HG03175 (cell line): Measurements from ENCODE around the gene LRRC17.

ENCODE experiments used
- ATAC-seq: cut with Tn5 transposase; IDR thresholded peaks from one replicate; pipeline ENCODE4 v1.9.1; 2021; ENCODE audit warnings: mild to moderate bottlenecking, moderate library complexity; ENCODE audit not compliant: unreplicated experiment

LRRC17 gene, protein sequence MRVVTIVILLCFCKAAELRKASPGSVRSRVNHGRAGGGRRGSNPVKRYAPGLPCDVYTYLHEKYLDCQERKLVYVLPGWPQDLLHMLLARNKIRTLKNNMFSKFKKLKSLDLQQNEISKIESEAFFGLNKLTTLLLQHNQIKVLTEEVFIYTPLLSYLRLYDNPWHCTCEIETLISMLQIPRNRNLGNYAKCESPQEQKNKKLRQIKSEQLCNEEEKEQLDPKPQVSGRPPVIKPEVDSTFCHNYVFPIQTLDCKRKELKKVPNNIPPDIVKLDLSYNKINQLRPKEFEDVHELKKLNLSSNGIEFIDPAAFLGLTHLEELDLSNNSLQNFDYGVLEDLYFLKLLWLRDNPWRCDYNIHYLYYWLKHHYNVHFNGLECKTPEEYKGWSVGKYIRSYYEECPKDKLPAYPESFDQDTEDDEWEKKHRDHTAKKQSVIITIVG

DNA sequence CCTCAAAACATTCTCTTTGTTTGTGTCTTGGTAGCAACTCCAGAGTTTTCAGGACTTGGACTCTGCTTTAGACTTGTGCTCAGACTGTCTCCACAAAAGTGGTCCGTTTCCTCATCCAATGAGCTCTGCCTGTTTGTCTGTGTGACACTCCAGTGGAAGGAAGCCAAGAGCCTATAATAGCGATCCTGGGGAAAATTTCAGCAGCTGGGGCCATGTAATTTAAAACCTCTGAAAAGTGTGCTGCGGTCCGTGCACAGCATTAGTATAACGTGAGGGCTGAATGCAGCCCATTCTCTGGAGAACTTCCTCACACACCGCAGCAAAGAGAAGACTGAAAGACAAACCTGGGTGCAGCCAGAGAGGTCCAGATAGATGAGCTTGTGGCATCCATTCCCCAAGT, at the start of gene LRRC17:
TSS of gene LRRC17 (plus strand) at position 259 of the 400 bp plus-strand sequence. CDS start 20,914 bp downstream, outside the sequence.
- no peak for ATAC-seq

DNA sequence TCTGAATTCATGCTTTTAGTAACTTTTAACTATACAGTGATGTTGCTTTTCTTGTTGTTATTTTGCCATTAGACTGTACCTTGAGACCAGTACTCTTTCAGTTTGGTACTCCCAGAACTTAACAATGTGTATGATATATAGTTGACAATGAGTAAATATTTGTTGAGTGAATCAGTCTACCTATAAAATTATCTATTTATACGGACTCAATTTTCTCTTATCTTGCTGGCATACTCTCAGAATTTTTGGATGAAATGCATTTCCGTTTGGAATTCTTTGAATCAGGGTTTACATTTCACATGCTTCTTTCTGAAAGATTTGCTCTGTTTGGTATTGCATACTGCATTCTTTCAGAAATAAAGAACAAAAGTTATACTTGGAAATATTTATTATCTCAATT, 47.8 kb upstream of the LRRC17 start:
- ATAC-seq: no peak

DNA sequence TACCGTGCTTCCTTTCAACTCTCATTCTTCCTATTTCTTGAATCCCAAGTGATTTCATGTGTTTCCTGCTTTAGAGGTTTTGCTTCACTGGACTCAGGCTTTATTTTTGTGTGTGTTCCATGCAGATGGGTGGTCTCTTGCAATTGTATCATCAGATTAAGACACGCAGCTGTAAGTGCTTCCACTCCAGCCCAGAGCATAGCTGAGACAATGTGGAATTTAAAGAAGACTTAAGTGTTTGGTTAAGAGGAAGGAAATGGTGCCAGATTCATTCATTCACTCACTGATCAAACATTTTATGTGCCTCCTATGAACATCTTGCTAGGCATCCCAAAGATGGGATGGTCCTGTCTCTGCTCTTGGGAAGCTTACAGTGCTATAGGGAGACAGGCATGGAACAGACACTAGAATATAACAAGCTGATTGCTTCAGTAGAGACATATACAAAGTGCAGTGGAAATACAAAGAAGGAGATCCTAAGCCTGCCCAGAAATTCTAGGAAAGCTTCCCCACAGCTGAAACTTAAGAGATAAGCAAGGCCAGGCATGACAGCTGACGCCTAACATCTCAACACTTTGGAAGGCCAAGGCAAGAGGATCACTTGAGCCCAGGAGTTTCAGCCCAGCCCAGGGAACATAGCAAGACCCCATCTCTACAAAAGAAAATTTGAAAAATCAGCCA, 46.1 kb upstream of the LRRC17 start:
- no peak for ATAC-seq

DNA sequence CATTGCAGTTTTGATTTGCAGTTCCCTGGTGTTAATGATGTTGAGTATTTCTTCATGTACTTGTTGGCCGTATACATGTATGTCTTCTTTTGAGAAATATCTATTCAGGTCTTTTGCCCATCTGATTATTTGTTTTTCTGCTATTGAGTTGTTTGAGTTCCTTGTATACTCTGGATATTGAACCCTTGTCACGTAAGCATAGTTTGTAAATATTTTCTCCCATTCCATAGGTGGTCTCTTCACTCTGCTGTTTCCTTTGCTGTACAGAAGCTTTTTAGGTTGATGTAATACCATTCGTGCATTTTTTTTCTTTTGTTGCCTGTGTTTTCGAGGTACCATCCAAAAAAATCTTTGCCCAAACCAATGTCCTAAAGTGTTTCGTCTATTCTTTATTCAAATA, 43.6 kb upstream of the LRRC17 start:
- no peak for ATAC-seq

DNA sequence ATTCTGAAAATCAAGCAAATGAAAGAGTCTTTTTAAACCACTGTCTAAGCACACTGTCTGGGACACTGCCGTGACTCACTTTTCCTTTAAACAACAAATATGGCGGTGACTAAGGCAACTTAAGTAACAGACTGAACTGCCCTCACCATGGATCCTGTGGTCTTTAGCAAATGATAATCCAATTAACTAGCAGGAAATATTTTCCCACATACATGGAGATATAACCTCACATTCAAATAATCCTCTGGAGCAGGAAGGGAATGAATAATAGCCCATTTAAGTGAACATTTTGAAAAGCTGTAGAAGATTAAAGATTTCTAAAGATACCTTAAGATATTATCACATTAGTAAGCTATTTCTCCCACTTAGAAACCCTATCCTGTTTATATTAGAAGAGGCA, 40.3 kb upstream of the LRRC17 start:
- ATAC-seq: no peak

DNA sequence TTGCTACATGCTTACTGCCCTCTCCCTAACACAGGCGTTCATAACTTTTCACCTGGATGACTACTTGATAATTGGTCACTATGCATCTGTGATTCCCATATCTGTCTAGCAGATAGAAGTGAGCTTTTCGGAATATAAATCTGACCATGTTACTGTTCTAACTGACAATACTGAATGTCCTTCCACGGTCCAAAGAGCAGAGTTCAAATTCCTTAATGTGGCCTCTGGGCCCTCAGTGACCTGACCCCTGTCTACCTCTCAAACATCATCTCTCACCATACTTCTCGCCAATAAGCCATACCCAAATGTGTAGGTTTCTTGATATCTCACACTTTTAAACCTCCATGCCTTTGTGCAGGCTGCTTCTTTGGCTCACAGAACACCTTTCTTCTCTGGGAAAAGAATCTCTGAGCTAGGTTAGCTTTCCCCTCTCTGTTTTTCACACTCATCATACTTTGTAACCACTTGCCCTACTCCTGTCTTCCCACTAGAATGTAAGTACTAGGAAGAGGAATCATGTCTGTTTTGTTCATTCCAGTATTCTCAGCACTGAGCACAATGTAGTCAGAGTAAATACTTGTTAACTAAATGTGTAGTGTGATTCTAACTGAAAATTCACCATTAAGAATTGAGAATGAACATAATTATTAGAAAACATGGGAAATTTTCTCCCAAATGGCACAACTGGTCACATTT, 39.2 kb upstream of the LRRC17 start:
- peak; percentile 28 for ATAC-seq

DNA sequence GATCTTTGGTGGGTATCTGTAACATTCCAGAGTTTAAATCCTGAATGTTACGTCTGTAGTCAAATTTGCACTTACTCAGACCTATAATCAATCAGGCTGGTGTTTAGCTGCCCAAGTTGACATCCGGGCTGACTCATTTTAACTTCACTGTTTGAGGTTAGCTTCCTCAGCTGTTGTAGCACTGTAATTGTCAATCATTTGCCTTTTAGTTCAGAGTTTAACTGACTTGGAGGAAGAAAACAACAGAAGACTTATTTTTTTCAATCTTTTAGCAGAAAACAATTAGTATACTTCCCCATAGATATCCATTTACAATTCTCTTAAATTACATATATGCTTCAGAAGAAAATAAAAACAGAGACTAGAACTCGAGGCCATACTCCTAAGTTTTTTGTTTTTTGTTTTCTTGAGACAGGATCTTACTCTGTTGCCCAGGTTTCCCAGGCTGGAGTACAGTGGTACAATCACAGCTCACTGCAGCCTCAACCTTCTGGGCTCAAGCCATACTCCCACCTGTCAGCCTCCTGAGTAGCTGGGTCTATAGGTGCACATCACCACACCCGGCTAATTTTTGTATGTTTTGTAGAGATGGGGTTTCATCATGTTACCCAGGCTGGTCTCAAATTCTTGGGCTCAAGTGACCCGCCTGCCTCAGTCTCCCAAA, 38.5 kb upstream of the LRRC17 start:
- peak; percentile 100 for ATAC-seq

DNA sequence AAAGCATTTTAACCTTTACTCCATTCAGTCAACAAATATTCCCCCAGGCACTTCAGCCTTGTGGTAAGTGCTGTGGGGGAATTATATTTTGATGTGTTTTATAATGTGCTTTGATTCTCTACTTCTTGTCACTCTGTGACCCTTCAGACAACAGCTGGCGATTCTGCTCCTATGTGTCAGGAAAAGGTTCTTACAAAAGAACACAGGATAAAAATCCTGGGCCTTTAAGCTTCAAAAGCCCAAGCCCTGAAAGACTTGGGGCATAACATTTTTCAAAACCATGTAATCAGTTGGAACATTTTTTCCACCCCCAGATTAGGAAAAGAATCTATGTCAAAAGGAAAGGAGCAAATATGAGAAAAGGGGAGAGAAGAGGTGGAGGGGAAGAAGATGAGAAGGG, 37.8 kb upstream of the LRRC17 start:
- ATAC-seq: no peak

DNA sequence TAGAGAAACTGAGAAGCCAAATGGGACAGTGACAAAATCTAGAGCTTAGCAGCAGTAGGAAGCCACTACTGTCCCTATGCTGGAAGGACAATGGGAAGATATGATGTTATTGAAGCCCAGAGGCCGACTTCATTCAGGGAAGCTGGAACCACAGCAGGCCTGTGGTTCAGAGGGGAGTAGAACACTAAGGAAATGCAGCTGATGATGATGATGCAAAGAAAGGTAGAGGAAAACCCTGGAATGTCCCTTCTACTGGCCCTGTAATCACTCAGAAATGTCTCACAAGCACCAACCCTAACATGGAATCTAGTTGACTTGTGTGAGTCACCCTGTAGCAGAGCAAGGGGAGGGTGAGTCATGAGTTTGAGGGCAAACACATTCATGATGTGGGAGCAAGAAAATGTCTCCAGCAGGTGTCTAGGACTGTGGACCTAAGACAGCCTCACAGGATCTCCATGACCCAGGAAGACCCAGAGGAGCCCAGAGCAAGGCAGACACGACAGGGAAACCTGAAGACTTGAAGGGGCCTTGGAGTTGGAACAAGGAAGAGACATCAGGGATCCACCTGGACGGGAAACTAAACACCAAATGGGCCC, 37.0 kb upstream of the LRRC17 start:
- ATAC-seq: no peak

DNA sequence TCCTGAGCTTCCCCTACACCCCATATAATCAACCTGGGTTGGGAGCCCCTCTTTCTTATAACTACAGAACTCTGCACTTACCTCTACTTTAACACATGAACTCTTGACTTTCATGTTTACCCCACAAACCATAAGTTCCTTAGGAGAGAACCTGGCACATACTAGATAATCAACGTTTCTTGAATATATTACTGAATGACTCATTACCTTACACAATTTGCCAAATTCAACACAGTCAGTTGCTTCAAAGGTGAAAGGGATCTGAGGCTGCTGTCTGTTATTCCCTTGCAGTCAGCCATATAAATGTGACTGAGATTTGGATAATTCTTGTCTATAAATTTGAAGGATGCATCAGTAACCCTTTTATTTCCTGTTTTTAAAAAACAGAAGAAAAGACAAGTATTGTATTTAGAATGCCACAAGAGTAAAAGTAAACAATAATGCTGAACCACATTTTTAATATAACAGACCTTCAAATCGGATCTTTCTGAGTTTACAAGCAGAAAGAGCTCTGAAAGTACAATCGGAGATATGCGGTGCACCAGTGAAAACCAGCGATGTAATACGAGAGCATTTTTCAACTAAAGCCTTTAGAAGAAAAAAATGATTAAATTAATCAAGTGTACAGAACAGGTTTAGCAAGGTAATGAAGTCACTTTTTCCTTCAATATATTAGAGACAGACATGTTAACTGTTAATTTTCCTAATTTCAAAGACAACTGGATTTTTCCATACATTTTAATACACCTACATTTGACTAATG, 29.5 kb upstream of the LRRC17 start:
- no peak for ATAC-seq

DNA sequence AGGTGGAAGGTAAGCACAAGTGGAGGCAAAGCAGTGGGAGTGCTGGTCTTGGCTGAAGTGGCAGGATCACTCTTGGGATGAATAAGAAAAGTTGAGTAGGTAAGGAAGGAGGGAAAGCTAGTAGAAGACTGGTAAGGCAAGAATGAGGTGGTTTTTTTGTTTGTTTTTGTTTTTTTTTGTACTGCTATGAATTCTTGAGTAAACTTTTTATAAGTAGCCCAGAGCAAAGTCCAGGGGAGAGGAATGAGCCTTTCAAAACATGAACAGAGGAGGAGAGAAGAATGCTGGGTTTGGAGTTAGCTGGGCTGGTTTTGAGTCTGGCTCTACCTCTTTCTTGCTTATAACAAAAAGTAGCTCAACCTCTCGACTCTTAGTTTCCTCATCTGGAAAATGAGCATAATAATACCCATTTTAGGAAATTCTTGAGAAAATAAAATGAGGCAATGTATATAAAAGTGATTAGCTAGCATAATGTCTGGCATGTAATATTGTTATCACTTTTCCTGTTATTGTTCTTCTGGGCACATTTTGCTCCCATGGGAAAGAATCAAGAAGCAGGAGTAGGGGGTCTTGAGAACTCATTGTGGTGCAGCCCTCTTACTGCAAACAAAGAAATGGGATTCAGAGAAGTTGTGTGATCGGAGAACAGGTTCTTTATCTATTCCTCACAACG, 24.1 kb upstream of the LRRC17 start:
- ATAC-seq: no peak

DNA sequence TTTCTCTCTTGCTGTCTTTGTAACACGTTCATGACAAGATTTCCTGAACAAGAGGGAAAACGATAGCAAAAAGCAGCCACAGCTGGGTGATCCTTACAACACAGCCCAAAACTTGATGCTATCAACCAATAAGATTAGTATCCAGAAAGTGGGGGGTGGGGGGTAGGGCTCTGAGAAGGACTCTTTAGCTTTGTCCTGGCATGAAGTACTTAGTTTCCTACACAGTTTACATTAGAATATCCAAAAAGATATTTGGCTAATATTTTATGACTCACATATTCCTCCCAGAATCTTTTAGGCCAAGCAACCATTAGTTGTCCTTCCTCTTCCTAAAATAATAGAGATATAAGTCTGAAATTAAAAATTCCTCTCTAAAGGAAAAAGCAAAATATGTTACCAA, 22.9 kb upstream of the LRRC17 start:
- ATAC-seq: no peak

DNA sequence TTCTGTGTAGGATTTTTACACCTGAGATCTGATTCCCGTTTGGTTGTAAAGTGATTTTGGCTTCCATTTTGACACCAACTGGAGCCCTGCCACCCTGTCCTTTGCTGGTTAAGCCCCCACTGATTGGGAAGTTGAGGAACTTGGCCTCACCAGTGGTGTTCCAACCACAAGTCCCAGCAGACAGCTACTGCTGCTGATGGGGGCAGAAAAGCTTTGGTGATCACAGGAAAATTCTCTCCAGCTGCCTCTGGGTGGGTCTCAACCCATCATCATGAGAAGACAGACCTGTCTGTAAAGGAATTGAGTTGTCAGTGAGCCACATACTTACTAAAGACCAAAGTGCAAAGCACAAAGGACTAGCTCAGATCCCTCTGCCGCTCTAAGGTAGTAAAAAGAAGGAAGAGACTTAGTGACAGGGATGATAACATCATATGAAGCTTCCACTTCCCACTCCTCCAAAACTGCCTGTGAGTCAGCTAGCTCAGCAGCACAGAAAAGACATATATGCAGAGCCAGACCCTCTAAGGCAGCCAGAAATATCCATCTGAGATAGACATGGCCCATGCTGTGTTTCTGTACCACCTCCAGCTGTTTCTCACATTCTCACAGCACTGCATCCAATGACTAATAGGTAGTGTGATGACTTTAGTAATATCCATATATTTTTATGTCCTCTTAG, 22.4 kb upstream of the LRRC17 start:
- ATAC-seq: no peak

DNA sequence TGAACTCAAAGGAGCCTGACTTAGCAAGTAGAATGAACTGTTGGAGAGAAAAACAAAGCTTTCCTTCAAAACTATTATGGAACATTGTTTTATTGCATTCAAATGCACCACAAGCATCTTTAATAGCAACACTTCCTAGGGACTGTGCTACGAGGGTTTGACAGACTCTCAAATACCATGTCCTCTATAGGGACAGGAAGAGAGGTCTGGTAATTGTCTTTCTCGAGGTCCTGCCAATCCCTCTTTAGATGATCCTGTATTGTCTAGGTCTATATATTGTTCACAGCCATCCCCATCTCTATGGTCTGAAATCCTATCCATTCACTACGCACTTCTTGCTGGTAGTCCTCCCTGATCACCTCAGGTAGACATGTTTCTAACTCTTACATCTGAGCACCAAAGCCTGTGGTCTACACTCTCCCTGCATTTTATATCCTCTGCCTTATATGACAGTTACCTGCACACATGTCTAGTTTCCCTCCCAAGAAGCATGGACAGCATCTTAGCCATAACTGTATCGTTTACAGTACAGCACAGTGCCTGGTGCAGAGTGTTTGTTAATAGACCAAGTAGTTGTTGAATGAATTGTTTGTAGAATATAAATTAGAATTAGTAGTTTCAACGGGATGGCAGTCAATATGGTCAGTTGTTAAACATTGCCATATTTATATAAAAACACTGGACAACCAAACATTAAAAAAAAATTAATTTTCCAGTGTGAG, 21.7 kb upstream of the LRRC17 start:
- no peak for ATAC-seq

DNA sequence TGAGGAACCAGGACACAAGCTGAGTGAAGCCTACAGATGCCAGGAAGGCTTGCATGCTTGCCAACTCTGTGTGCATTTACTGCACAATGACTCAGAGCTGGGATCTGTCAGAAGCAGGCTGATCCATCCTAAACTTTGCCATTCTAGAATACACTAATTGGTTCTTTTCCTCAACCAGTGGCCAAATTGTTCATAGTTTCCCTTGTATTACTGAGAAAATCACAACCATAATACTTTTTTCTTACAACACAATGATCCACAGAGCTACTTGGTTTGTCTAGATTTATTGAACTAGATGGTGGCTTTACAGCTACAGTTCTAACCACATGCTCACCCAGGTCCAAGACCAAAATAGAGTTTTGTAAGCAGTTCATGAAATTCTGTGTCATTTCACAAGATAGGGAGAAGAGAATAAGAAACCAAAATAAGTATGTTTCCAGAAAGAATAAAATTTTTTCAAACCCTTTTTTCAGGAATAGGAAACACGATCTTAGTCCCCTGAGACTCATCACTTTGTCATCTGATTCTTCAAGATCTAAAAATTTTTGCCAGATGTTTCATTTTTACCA, 21.0 kb upstream of the LRRC17 start:
- ATAC-seq: no peak

DNA sequence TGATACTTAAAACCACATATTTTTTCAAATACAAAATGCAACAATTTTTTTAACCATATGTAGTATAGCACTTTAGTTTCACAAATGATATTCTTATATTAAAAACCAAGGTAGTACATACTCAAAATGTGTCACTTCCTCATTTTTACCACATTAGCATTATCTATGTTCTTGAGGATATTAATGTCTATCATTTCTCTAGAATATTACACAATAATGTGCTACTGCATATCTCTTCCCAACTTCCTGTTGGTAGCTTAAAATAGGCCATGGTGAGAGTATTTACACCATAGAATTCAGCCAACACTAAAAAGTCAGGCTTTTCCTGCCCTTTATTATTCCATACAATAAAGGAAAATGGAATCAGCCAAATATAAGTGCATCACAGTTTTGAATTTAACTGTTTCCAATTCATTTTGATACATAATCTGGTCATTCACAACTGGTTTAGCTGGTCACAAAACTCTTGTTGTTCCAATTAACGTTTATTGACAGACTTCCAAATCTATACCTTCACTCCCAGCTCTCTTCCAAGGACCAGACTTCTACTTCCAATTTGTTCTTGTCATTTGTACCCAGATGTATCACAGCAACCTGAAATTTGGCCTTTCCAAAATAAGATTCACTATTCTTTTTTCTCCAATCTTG, 20.0 kb upstream of the LRRC17 start:
- no peak for ATAC-seq

DNA sequence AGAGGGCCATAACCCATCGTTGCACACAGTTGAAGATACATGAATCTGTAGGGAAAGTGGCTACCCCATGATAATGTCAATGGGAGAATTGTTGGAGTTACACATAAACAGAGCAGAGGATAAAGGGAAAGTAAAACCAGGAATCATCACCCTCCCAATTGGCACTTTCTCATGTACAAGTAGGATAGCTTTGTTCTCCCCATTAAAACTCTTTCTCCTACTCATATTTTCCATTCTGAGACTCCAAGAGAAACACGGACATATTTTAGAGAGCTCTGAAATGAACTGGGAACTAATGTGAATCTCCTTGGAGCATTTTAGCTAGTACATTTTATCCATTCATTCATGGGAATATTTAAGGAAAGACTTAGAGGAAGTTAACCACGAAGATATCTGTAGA, 17.2 kb upstream of the LRRC17 start:
- no peak for ATAC-seq

DNA sequence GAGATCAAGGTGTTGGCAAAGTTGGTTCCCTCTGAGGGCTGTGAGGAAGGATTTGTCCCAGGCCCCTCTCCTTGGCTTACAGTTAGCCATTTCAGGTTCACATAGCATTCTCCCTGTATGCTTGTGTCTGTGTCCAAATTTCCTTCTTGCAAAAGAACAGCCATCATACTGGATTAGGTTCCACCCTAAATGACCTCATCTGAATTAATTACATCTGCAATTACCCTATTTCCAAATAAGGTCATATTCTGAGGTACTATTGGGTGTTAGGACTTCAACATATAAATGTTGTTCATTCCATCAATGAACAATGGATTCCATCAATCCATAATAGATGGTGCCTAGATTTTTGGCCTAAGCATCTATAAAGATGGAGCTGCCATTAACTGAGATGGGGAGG, 16.2 kb upstream of the LRRC17 start:
- ATAC-seq: no peak
